Measurements from ENCODE around the gene CYS1. TPM values are rescaled to one million over a fixed set of nuclear protein-coding genes. Genes with fewer than 3 reads are reported as not detected.

The CYS1 gene
- total RNA-seq, 1 donor from 2014 or later = 3.7 TPM

DNA sequence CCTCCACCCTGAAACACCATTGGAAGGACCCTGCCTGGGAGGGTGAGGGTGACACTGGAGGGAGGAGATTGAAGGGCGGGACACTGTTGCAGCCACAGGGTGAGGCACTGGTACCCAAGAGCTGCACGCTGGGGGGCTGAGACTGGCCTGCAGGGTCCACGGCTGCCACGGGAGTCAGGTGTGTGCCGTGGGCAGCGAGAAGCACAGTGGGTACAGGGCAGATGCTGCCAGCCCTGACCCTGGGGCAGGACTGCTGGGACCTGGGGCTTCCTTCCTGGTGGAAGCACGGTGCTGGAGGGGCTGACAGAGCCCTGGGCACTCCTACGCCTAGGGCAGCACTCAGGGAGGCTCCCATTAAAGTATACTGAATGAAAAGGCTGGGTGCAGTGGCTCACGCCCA is 16.6 kb downstream of the CYS1 start:
- FAIRE-seq (no peak), DNase-seq (ENCODE audit: low read depth) (no peak)
- Histone ChIP-seq H3K9ac (ENCODE audit: low read length) (no peak overlapping the region), H4K20me1 (ENCODE audit: insufficient read depth, low read length) (no peaks in the 10 kb centered on the region), H3K79me2 (ENCODE audit: insufficient read depth, low read length) (no peaks in the 10 kb centered on the region), H3K27ac (ENCODE audit: low read depth, low read length) (no peak overlapping the region), H2AFZ (ENCODE audit: low read depth, low read length) (no peak overlapping the region), H3K4me1 (ENCODE audit: insufficient read depth, low read length) (no peaks in the 10 kb centered on the region), H3K36me3 (ENCODE audit: insufficient read depth, low read length) (no peaks in the 10 kb centered on the region), H3K4me2 (ENCODE audit: low read length) (no peak overlapping the region), H3K9me3 (ENCODE audit: insufficient read depth, low read depth, low read length) (no peaks in the 10 kb centered on the region), H3K4me3 (ENCODE audit: insufficient read depth, low read depth, low read length) (no peak overlapping the region), H3K27me3 (ENCODE audit: insufficient read depth, low read length) (no peaks in the 10 kb centered on the region)
- Mint-ChIP-seq H3K4me3 (ENCODE audit: unreplicated experiment) (no peak overlapping the region), H3K27me3 (ENCODE audit: low read depth, unreplicated experiment) (peaks cover 15% of the 10 kb centered on the region), H3K4me1 (ENCODE audit: low read depth, unreplicated experiment) (no peaks in the 10 kb centered on the region), H3K36me3 (ENCODE audit: low read depth, unreplicated experiment) (peaks cover 3% of the 10 kb centered on the region), H3K9me3 (ENCODE audit: unreplicated experiment) (peaks cover 7% of the 10 kb centered on the region), H3K27ac (ENCODE audit: unreplicated experiment) (no peak overlapping the region)
- TF ChIP-seq, protein P1, sequence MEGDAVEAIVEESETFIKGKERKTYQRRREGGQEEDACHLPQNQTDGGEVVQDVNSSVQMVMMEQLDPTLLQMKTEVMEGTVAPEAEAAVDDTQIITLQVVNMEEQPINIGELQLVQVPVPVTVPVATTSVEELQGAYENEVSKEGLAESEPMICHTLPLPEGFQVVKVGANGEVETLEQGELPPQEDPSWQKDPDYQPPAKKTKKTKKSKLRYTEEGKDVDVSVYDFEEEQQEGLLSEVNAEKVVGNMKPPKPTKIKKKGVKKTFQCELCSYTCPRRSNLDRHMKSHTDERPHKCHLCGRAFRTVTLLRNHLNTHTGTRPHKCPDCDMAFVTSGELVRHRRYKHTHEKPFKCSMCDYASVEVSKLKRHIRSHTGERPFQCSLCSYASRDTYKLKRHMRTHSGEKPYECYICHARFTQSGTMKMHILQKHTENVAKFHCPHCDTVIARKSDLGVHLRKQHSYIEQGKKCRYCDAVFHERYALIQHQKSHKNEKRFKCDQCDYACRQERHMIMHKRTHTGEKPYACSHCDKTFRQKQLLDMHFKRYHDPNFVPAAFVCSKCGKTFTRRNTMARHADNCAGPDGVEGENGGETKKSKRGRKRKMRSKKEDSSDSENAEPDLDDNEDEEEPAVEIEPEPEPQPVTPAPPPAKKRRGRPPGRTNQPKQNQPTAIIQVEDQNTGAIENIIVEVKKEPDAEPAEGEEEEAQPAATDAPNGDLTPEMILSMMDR (IDR thresholded peaks at IDR 0.05; ENCODE audit: insufficient read depth, low read depth, low read length) = no peak
- no peak for TF ChIP-seq EZH2 (IDR thresholded peaks at IDR 0.05; ENCODE audit: insufficient read depth, low read length)

DNA sequence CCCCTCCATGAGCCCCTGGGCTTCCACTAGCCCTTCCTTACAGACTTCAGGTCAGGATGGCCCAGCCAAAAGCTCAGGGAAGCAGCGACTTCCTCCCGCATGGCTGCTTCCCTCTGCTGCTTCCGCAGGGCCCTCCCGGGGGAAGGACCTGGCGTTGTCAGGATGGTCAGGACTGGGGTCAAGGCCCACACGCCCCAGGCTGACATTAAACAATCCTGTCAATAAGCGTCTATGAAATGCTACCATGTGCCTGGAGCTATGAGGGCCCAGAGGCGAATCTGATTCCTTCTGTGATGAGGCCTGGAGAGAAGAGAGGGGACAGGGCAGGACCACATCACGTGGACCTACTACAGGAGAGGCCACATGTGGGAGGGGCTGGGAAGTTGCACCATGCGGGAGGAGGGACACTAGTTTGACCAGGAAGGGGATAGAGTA is 17.3 kb downstream of the CYS1 start:
- FAIRE-seq (no peak), DNase-seq (ENCODE audit: low read depth) (no peak)
- no peak overlapping the region for H3K4me2 ChIP-seq (ENCODE audit: low read length)
- H3K4me1 ChIP-seq (ENCODE audit: insufficient read depth, low read length) = peaks cover 2% of the 10 kb centered on the region
- no peak overlapping the region for H3K27ac ChIP-seq (ENCODE audit: low read depth, low read length)
- H3K9ac ChIP-seq (ENCODE audit: low read length) = no peak overlapping the region
- Mint-ChIP-seq H3K27ac (ENCODE audit: unreplicated experiment) (no peak overlapping the region), H3K9me3 (ENCODE audit: unreplicated experiment) (peaks cover 3% of the 10 kb centered on the region), H3K4me1 (ENCODE audit: low read depth, unreplicated experiment) (no peaks in the 10 kb centered on the region), H3K4me3 (ENCODE audit: unreplicated experiment) (no peak overlapping the region), H3K27me3 (ENCODE audit: low read depth, unreplicated experiment) (peaks cover 15% of the 10 kb centered on the region), H3K36me3 (ENCODE audit: low read depth, unreplicated experiment) (peaks cover 2% of the 10 kb centered on the region)
- H3K9me3 ChIP-seq (ENCODE audit: insufficient read depth, low read depth, low read length) = no peaks in the 10 kb centered on the region
- no peaks in the 10 kb centered on the region for H4K20me1 ChIP-seq (ENCODE audit: insufficient read depth, low read length)
- no peaks in the 10 kb centered on the region for H3K36me3 ChIP-seq (ENCODE audit: insufficient read depth, low read length)
- no peak overlapping the region for H2AFZ ChIP-seq (ENCODE audit: low read depth, low read length)
- no peak overlapping the region for H3K4me3 ChIP-seq (ENCODE audit: insufficient read depth, low read depth, low read length)
- no peaks in the 10 kb centered on the region for H3K79me2 ChIP-seq (ENCODE audit: insufficient read depth, low read length)
- TF ChIP-seq EZH2 (IDR thresholded peaks at IDR 0.05; ENCODE audit: insufficient read depth, low read length) = no peak
- TF ChIP-seq, protein P1 (IDR thresholded peaks at IDR 0.05; ENCODE audit: insufficient read depth, low read depth, low read length) = no peak
- no peaks in the 10 kb centered on the region for H3K27me3 ChIP-seq (ENCODE audit: insufficient read depth, low read length)

- Histone ChIP-seq H3K27ac (ENCODE audit: low read depth, low read length) (no peak overlapping the region), H3K36me3 (ENCODE audit: insufficient read depth, low read length) (no peaks in the 10 kb centered on the region), H2AFZ (ENCODE audit: low read depth, low read length) (no peak overlapping the region), H3K4me2 (ENCODE audit: low read length) (no peak overlapping the region), H3K4me1 (ENCODE audit: insufficient read depth, low read length) (peaks cover 12% of the 10 kb centered on the region), H4K20me1 (ENCODE audit: insufficient read depth, low read length) (no peaks in the 10 kb centered on the region), H3K79me2 (ENCODE audit: insufficient read depth, low read length) (no peaks in the 10 kb centered on the region), H3K9ac (ENCODE audit: low read length) (no peak overlapping the region), H3K9me3 (ENCODE audit: insufficient read depth, low read depth, low read length) (no peaks in the 10 kb centered on the region), H3K27me3 (ENCODE audit: insufficient read depth, low read length) (no peaks in the 10 kb centered on the region), H3K4me3 (ENCODE audit: insufficient read depth, low read depth, low read length) (no peak overlapping the region)
- H3K27me3 Mint-ChIP-seq (ENCODE audit: low read depth, unreplicated experiment) = peaks cover 15% of the 10 kb centered on the region
- TF ChIP-seq, protein P1 (IDR thresholded peaks at IDR 0.05; ENCODE audit: insufficient read depth, low read depth, low read length) = no peak
- TF ChIP-seq EZH2 (IDR thresholded peaks at IDR 0.05; ENCODE audit: insufficient read depth, low read length) = no peak
- FAIRE-seq (no peak), DNase-seq (ENCODE audit: low read depth) (no peak)
- no peak overlapping the region for H3K27ac Mint-ChIP-seq (ENCODE audit: unreplicated experiment)
- peaks cover 2% of the 10 kb centered on the region for H3K36me3 Mint-ChIP-seq (ENCODE audit: low read depth, unreplicated experiment)
- H3K9me3 Mint-ChIP-seq (ENCODE audit: unreplicated experiment) = no peaks in the 10 kb centered on the region
- no peak overlapping the region for H3K4me3 Mint-ChIP-seq (ENCODE audit: unreplicated experiment)
- H3K4me1 Mint-ChIP-seq (ENCODE audit: low read depth, unreplicated experiment) = peaks cover 2% of the 10 kb centered on the region
These were observed 18.8 kb downstream of the CYS1 start for GRCh38 chr2:10061221-10061925.

All from astrocyte (in vitro differentiated cells and primary cell).